CD4-positive, alpha-beta T cell (primary cell): ENCODE results near the gene ZNF212. TPM values are rescaled to one million over a fixed set of nuclear protein-coding genes. Genes with fewer than 3 reads are reported as not detected.

Experiments used
- ATAC-seq: fragments of 200-7000 bp; cut with Tn5 transposase; one replicate; pipeline ENCODE4 v1.10.0; 2022; ENCODE audit warnings: mild to moderate bottlenecking; ENCODE audit not compliant: poor library complexity
- CTCF ChIA-PET: fragments of 350-600 bp; sonication (Branson Sonifier 250); formaldehyde crosslinking; loops from one replicate; lab custom pipeline; 2021; ENCODE audit warnings: antibody characterized with exemption, inconsistent platforms; lab: Charles Lee
- POLR2A ChIA-PET: fragments of 350-600 bp; sonication (Branson Sonifier 250); formaldehyde crosslinking; loops from one replicate; lab custom pipeline; 2021; ENCODE audit warnings: antibody characterized with exemption, inconsistent platforms; lab: Charles Lee
- DNase-seq, 14 experiments: peaks; one replicate each; pipeline ENCODE4 v3.0.0-alpha.2; 2013 to 2020; ENCODE audit warnings: mixed read lengths in 2 of 14
- H3K27ac ChIP-seq, 2 donors: one replicate each; pipeline versions ENCODE4 v1.5.1 to v1.7.0; 2013; ENCODE audit warnings: low read length in 2 of 2, low read depth in 1 of 2, mild to moderate bottlenecking in 1 of 2
- H3K27me3 ChIP-seq, 2 experiments: 1 replicate in 1 of 2; 2 replicates in 1 of 2; pipeline versions ENCODE4 v1.6.1 to v1.7.0; 2013; ENCODE audit warnings: low read length in 2 of 2, control low read depth in 1 of 2, mild to moderate bottlenecking in 1 of 2, moderate library complexity in 1 of 2; ENCODE audit not compliant: insufficient read depth in 2 of 2, control insufficient read depth in 1 of 2
- H3K36me3 ChIP-seq: one replicate; pipeline ENCODE4 v1.6.1; 2013; ENCODE audit warnings: low read length, control low read depth; ENCODE audit not compliant: insufficient read depth
- H3K4me1 ChIP-seq: one replicate; pipeline ENCODE4 v1.6.1; 2013; ENCODE audit warnings: low read length, control low read depth; ENCODE audit not compliant: insufficient read depth
- H3K4me3 ChIP-seq: one replicate; pipeline ENCODE4 v1.5.1; 2013; ENCODE audit warnings: mild to moderate bottlenecking, low read length, moderate library complexity
- H3K9me3 ChIP-seq, 2 experiments: 1 replicate in 1 of 2; 2 replicates in 1 of 2; pipeline versions ENCODE4 v1.6.1 to v1.7.0; 2013; ENCODE audit warnings: low read length in 2 of 2, mild to moderate bottlenecking in 2 of 2, control low read depth in 1 of 2, moderate library complexity in 1 of 2; ENCODE audit not compliant: control insufficient read depth in 1 of 2, insufficient read depth in 1 of 2
- H3K27ac Mint-ChIP-seq: one replicate; pipeline ENCODE4 v1.8.0; 2020; ENCODE audit warnings: mixed read lengths
- H3K27me3 Mint-ChIP-seq: one replicate; pipeline ENCODE4 v1.8.0; 2021; ENCODE audit warnings: mixed read lengths
- H3K36me3 Mint-ChIP-seq: one replicate; pipeline ENCODE4 v1.8.0; 2021; ENCODE audit warnings: low read depth, mixed read lengths
- H3K4me1 Mint-ChIP-seq: one replicate; pipeline ENCODE4 v1.8.0; 2021; ENCODE audit warnings: low read depth, mixed read lengths
- H3K4me3 Mint-ChIP-seq: one replicate; pipeline ENCODE4 v1.8.0; 2020; ENCODE audit warnings: mild to moderate bottlenecking, mixed read lengths
- H3K9me3 Mint-ChIP-seq: one replicate; pipeline ENCODE4 v1.8.0; 2020; ENCODE audit warnings: mixed read lengths
- intact Hi-C, 2 experiments: fragments of 100-400 bp; cut with DNase I in 1 of 2; cut with micrococcal nuclease in 1 of 2; formaldehyde crosslinking; loops; one replicate each; pipeline versions ENCODE4 v1.15.1 to v1.9.0; 2023 to 2025; cut with DNase I, micrococcal nuclease
- total RNA-seq, 174 experiments: library from RNA in 2 of 174; stranded (reverse) in 2 of 174; gene quantifications; one replicate each; pipeline ENCODE4 v1.2.3 and lab custom pipeline; 2021 to 2026
- TF ChIP-seq, protein P1 (sequence below): fragments of 200-600 bp; IDR thresholded peaks from one replicate; pipeline ENCODE4 v1.8.0; 2022; ENCODE audit warnings: antibody characterized with exemption, mild to moderate bottlenecking

Gene ZNF212
- total RNA-seq, 2 experiments from 2014 or later, result 12.1 to 13.2 TPM

DNA sequence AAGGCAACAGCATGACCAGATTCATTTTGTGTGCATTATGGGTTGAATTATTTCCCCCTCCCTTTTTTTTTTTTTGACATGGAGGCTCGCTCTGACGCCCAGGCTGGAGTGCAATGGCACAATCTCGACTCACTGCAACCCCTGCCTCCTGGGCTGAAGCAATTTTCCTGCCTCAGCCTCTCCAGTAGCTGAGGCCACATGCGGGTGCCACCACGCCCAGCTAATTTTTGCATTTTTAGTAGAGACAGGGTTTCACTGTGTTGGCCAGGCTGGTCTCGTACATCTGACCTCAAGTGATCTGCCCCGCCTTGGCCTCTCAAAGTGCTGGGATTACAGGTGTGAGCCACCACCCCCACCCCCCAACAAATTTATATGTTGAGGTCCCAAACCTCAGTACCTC, 64.6 kb downstream of the ZNF212 start:
- Histone ChIP-seq H3K9me3 (peaks cover 0 to 3% of the 10 kb centered on the region in 2 experiments), H3K36me3 (no peaks in the 10 kb centered on the region), H3K27me3 (no peaks in the 10 kb centered on the region), H3K4me1 (no peaks in the 10 kb centered on the region), H3K4me3 (no peak overlapping the region), H3K27ac (no peak overlapping the region)
- ChIA-PET CTCF (no interaction called here), POLR2A (no interaction called here)
- no peaks in the 10 kb centered on the region for H3K36me3 Mint-ChIP-seq
- intact Hi-C loops, result no loop called here
- no peaks in the 10 kb centered on the region for H3K4me1 Mint-ChIP-seq
- TF ChIP-seq, protein P1, sequence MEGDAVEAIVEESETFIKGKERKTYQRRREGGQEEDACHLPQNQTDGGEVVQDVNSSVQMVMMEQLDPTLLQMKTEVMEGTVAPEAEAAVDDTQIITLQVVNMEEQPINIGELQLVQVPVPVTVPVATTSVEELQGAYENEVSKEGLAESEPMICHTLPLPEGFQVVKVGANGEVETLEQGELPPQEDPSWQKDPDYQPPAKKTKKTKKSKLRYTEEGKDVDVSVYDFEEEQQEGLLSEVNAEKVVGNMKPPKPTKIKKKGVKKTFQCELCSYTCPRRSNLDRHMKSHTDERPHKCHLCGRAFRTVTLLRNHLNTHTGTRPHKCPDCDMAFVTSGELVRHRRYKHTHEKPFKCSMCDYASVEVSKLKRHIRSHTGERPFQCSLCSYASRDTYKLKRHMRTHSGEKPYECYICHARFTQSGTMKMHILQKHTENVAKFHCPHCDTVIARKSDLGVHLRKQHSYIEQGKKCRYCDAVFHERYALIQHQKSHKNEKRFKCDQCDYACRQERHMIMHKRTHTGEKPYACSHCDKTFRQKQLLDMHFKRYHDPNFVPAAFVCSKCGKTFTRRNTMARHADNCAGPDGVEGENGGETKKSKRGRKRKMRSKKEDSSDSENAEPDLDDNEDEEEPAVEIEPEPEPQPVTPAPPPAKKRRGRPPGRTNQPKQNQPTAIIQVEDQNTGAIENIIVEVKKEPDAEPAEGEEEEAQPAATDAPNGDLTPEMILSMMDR, result no peak
- ATAC-seq (no peak), DNase-seq (no peak)
- H3K4me3 Mint-ChIP-seq, result no peak overlapping the region
- H3K9me3 Mint-ChIP-seq, result no peaks in the 10 kb centered on the region
- H3K27me3 Mint-ChIP-seq, result peaks cover 3% of the 10 kb centered on the region
- H3K27ac Mint-ChIP-seq, result no peak overlapping the region

Other genes with a start within 250 kb of the ZNF212 start
- 10 to 100 TPM; 19.5 to 19.9 TPM for gene PDIA4, start 211.1 kb upstream of the ZNF212 start, total RNA-seq
- gene ZNF786, start 148.9 kb upstream of the ZNF212 start, total RNA-seq, result 1 to 10 TPM; 2.7 to 3.5 TPM
- gene ZNF425, start 113.3 kb upstream of the ZNF212 start, total RNA-seq, result under 1 TPM; 0.22 to 0.39 TPM
- gene ZNF398, start 92.2 kb upstream of the ZNF212 start, total RNA-seq, result 10 to 100 TPM; 14.0 to 15.0 TPM
- 10 to 100 TPM; 13.3 to 15.6 TPM for gene ZNF282, start 44.1 kb upstream of the ZNF212 start, total RNA-seq
- gene ZNF783, start 22.5 kb downstream of the ZNF212 start, total RNA-seq, result 10 to 100 TPM; 27.6 to 29.0 TPM
- 10 to 100 TPM; 14.5 to 14.8 TPM for gene ZNF777, start 221.4 kb downstream of the ZNF212 start, total RNA-seq